ENCODE results near the gene SLC25A33. TPM values are rescaled to one million over a fixed set of nuclear protein-coding genes. Genes with fewer than 3 reads are reported as not detected.
A peak's percentile ranks its signal among the peaks of the same experiment; 100 is the strongest.

SLC25A33 gene
- total and polyA plus RNA-seq, 2 donors from 2014 or later, result 3.8 to 11.3 TPM

DNA sequence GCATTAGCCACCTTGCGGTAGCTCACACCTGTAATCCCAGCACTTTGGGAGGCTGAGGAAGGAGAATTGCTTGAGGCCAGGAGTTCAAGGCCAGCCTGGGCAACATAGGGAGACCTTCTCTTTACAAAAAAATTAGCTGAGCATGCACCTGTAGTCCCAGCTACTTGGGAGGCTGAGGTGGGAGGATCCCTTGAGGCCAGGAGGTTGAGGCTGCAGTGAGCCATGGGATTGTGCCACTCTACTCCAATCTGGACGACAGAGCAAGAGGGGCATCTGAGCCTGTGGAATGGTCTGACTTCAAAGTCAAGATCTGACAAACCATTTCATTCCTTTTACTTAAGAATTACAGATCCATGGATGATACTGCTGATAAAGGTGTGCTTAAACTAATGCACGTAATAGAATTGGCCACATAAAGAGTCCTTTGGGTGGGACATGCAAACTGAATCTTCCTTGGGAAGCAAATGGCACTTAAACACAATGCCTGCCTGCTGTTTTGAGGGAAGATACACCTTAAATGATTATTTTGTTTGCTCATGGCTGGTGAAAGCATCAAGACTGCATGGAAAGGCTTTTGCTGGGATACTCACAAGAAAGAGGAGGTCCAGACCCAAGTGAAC lies 47.0 kb downstream of the SLC25A33 start:
- intact Hi-C loops (cut with DNase I), result no loop called here
- peaks cover 0 to 11% (median 7%) of the 10 kb centered on the region in 3 donors for H3K4me1 ChIP-seq (ENCODE audit: control insufficient read depth in 2 of 3, insufficient read depth in 2 of 3, low read depth in 1 of 3, low read length in 3 of 3)
- DNase-seq (no peak), FAIRE-seq (no peak)
- no peak overlapping the region for H3K4me3 ChIP-seq (ENCODE audit: low read length in 3 of 3)
- no peaks in the 10 kb centered on the region for H3K27me3 ChIP-seq (ENCODE audit: control insufficient read depth, insufficient read depth, low read length)
- H3K36me3 ChIP-seq (ENCODE audit: control insufficient read depth in 2 of 3, insufficient read depth in 3 of 3, low read length in 3 of 3), result no peaks in the 10 kb centered on the region
- no peak overlapping the region for H3K9ac ChIP-seq (ENCODE audit: low read length in 3 of 3)
- no peak overlapping the region for H3K27ac ChIP-seq (ENCODE audit: low read depth in 2 of 2, low read length in 2 of 2)
- TF ChIP-seq, protein P1, sequence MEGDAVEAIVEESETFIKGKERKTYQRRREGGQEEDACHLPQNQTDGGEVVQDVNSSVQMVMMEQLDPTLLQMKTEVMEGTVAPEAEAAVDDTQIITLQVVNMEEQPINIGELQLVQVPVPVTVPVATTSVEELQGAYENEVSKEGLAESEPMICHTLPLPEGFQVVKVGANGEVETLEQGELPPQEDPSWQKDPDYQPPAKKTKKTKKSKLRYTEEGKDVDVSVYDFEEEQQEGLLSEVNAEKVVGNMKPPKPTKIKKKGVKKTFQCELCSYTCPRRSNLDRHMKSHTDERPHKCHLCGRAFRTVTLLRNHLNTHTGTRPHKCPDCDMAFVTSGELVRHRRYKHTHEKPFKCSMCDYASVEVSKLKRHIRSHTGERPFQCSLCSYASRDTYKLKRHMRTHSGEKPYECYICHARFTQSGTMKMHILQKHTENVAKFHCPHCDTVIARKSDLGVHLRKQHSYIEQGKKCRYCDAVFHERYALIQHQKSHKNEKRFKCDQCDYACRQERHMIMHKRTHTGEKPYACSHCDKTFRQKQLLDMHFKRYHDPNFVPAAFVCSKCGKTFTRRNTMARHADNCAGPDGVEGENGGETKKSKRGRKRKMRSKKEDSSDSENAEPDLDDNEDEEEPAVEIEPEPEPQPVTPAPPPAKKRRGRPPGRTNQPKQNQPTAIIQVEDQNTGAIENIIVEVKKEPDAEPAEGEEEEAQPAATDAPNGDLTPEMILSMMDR (IDR thresholded peaks at IDR 0.05; ENCODE audit: borderline replicate concordance, extremely low read depth, insufficient read depth), result no peak
- no peaks in the 10 kb centered on the region for H3K9me3 ChIP-seq (ENCODE audit: control insufficient read depth in 2 of 3, insufficient read depth in 1 of 3, low read length in 3 of 3)

DNA sequence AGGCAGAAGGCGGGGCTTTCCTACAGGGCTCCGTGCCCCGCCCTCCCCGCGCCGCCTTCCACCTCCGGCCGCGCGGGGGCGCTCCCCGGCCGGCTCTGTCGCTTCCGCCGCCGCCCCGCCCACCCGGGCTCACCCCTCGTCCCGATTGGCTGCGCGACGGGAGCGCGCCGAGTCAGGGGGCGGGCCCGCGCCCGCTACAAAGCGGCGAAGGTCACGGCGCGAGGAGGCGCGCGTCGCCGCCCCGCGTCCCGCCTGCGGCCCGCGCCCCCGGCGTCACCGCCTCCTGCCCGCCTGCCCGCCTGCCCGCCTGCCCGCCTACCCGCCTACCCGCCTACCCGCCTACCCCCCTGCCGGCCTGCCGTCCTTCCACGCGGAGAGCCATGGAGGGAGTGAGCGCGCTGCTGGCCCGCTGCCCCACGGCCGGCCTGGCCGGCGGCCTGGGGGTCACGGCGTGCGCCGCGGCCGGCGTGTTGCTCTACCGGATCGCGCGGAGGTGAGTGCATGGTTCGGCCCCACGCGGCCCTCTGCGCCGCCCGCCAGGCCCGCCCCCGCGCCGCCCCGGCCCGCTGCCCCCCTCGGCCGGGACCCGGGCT lies 49.4 kb downstream of the SLC25A33 start, which contains the start of gene TMEM201:
TMEM201 (plus strand) TSS at position 361 of the 593 bp plus-strand sequence; CDS start at position 381, 20 bp downstream.
- H3K36me3 ChIP-seq (ENCODE audit: control insufficient read depth in 2 of 3, insufficient read depth in 3 of 3, low read length in 3 of 3), result no peaks in the 10 kb centered on the region
- peak within 1 kb of the TSS in 1 of 2 donors; percentile 32 for H3K27ac ChIP-seq (ENCODE audit: low read depth in 2 of 2, low read length in 2 of 2)
- peak; percentile 94 to 97 (median 96) for DNase-seq
- no peaks in the 10 kb centered on the region for H3K27me3 ChIP-seq (ENCODE audit: control insufficient read depth, insufficient read depth, low read length)
- no peaks in the 10 kb centered on the region for H3K9me3 ChIP-seq (ENCODE audit: control insufficient read depth in 2 of 3, insufficient read depth in 1 of 3, low read length in 3 of 3)
- peaks cover 0 to 18% (median 13%) of the 10 kb centered on the region in 3 donors for H3K4me1 ChIP-seq (ENCODE audit: control insufficient read depth in 2 of 3, insufficient read depth in 2 of 3, low read depth in 1 of 3, low read length in 3 of 3)
- H3K9ac ChIP-seq (ENCODE audit: low read length in 3 of 3), result peak within 1 kb of the TSS; percentile 5 to 69 (median 66)
- FAIRE-seq, result no peak
- H3K4me3 ChIP-seq (ENCODE audit: low read length in 3 of 3), result peak within 1 kb of the TSS; percentile 66 to 70 (median 69)
- intact Hi-C loops (cut with DNase I), result no loop called here
- TF ChIP-seq, protein P1 (IDR thresholded peaks at IDR 0.05; ENCODE audit: borderline replicate concordance, extremely low read depth, insufficient read depth), result peak; percentile 76

DNA sequence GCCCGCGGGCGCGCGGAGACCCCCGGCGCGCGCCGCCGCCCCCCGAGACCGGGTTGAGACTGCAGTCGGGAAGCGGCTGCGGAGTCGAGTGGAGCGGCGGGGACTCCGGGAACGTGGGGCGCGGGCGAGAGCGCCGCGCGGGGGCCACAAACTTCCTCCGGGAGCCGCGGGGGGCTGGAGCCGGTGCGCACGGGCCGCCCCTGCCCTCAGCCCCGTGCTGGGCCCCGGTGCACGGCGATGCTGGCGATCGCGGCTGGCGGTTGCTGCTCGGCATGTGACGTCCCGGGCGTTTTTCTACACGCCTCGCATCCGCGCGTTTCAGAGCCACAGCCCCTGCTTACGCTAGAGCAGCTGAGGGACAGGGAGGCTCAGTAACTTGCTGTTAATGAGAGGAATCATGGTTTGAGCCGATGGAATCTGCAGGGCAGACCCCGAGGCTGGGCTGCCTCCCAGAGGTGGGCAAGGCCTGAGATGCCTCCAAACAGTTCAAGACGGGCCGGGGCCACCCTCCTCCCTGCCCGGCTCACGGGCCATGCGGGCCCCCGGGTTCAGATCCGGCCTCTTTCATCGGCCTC lies 50.0 kb downstream of the SLC25A33 start:
- Histone ChIP-seq H3K36me3 (ENCODE audit: control insufficient read depth in 2 of 3, insufficient read depth in 3 of 3, low read length in 3 of 3) (no peaks in the 10 kb centered on the region), H3K27me3 (ENCODE audit: control insufficient read depth, insufficient read depth, low read length) (no peaks in the 10 kb centered on the region), H3K9ac (ENCODE audit: low read length in 3 of 3) (peak overlapping the region in 2 of 3 donors; percentile 50 to 69), H3K4me3 (ENCODE audit: low read length in 3 of 3) (peak overlapping the region; percentile 46 to 66 (median 63)), H3K9me3 (ENCODE audit: control insufficient read depth in 2 of 3, insufficient read depth in 1 of 3, low read length in 3 of 3) (no peaks in the 10 kb centered on the region), H3K4me1 (ENCODE audit: control insufficient read depth in 2 of 3, insufficient read depth in 2 of 3, low read depth in 1 of 3, low read length in 3 of 3) (peaks cover 0 to 24% (median 13%) of the 10 kb centered on the region in 3 donors), H3K27ac (ENCODE audit: low read depth in 2 of 2, low read length in 2 of 2) (peak overlapping the region in 1 of 2 donors; percentile 32)
- intact Hi-C loops (cut with DNase I), result no loop called here
- DNase-seq (peak in 4 of 5 donors; percentile 46 to 66 (median 64)), FAIRE-seq (no peak)
- TF ChIP-seq, protein P1 (IDR thresholded peaks at IDR 0.05; ENCODE audit: borderline replicate concordance, extremely low read depth, insufficient read depth), result no peak

Data from kidney (tissue), 14 donors.